Type B pancreatic cell (in vitro differentiated cells): ENCODE data around the gene SMIM5. TPM values are rescaled to one million over a fixed set of nuclear protein-coding genes. Genes with fewer than 3 reads are reported as not detected.

ENCODE experiments used
- DNase-seq: peaks from one replicate; pipeline ENCODE4 v3.0.0; 2021; ENCODE audit warnings: mixed read lengths; ENCODE audit not compliant: unreplicated experiment; ENCODE audit errors: extremely low spot score
- H3K27ac Mint-ChIP-seq: 2 replicates; pipeline ENCODE4 v1.8.0; 2021; ENCODE audit warnings: mild to moderate bottlenecking, mixed read lengths
- H3K27me3 Mint-ChIP-seq: 2 replicates; pipeline ENCODE4 v1.8.0; 2021; ENCODE audit warnings: mixed read lengths
- H3K36me3 Mint-ChIP-seq: 2 replicates; pipeline ENCODE4 v1.8.0; 2021; ENCODE audit warnings: mixed read lengths
- H3K4me1 Mint-ChIP-seq: one replicate; pipeline ENCODE4 v1.8.0; 2021; ENCODE audit warnings: mixed read lengths; ENCODE audit not compliant: unreplicated experiment
- H3K4me3 Mint-ChIP-seq: 2 replicates; pipeline ENCODE4 v1.8.0; 2021; ENCODE audit warnings: mild to moderate bottlenecking, mixed read lengths
- H3K9me3 Mint-ChIP-seq: 2 replicates; pipeline ENCODE4 v1.8.0; 2021; ENCODE audit warnings: mixed read lengths
- CTCF ChIP-seq: fragments of 200-600 bp; sonication (generic); conservative IDR thresholded peaks from 2 replicates; pipeline ENCODE4 v1.5.0; 2021; ENCODE audit warnings: antibody characterized with exemption, mild to moderate bottlenecking
- total RNA-seq: library from RNA; stranded (reverse); gene quantifications from 2 replicates; pipeline ENCODE4 v1.2.1, GENCODE V29; 2021; ENCODE audit warnings: low replicate concordance

The SMIM5 gene
- total RNA-seq, 1 donor from 2014 or later: 9.3 TPM

GRCh38 chr17:75658237-75658636 lies 25.0 kb downstream of the SMIM5 start:
- no peak for DNase-seq
- TF ChIP-seq CTCF: no peak
- H3K27ac Mint-ChIP-seq: no peak overlapping the region
- H3K36me3 Mint-ChIP-seq: peaks cover 6% of the 10 kb centered on the region
- H3K4me1 Mint-ChIP-seq: peaks cover under 1% of the 10 kb centered on the region
- no peaks in the 10 kb centered on the region for H3K27me3 Mint-ChIP-seq
- H3K9me3 Mint-ChIP-seq: no peaks in the 10 kb centered on the region
- H3K4me3 Mint-ChIP-seq: no peak overlapping the region

GRCh38 chr17:75661531-75661930 lies 28.3 kb downstream of the SMIM5 start:
- no peak overlapping the region for H3K4me3 Mint-ChIP-seq
- H3K36me3 Mint-ChIP-seq: peaks cover 6% of the 10 kb centered on the region
- H3K4me1 Mint-ChIP-seq: peaks cover 6% of the 10 kb centered on the region
- no peak for DNase-seq
- H3K9me3 Mint-ChIP-seq: no peaks in the 10 kb centered on the region
- TF ChIP-seq CTCF: peak; percentile 32
- no peaks in the 10 kb centered on the region for H3K27me3 Mint-ChIP-seq
- H3K27ac Mint-ChIP-seq: no peak overlapping the region

- DNase-seq: no peak
- H3K36me3 Mint-ChIP-seq: no peaks in the 10 kb centered on the region
These were observed 29.3 kb downstream of the SMIM5 start for GRCh38 chr17:75662511-75662910.

GRCh38 chr17:75664099-75664549 lies 30.9 kb downstream of the SMIM5 start:
- Mint-ChIP-seq H3K36me3 (peaks cover 5% of the 10 kb centered on the region), H3K9me3 (no peaks in the 10 kb centered on the region), H3K4me3 (no peak overlapping the region), H3K27ac (no peak overlapping the region), H3K27me3 (no peaks in the 10 kb centered on the region), H3K4me1 (peaks cover 12% of the 10 kb centered on the region)
- no peak for TF ChIP-seq CTCF
- DNase-seq: no peak

More at GRCh38 chr17:75662511-75662910, 29.3 kb downstream of the SMIM5 start:
- Mint-ChIP-seq H3K27ac (no peak overlapping the region), H3K4me1 (peaks cover 6% of the 10 kb centered on the region), H3K27me3 (no peaks in the 10 kb centered on the region), H3K4me3 (no peak overlapping the region), H3K9me3 (no peaks in the 10 kb centered on the region)
- TF ChIP-seq CTCF: no peak

- Mint-ChIP-seq H3K4me1 (peaks cover 12% of the 10 kb centered on the region), H3K9me3 (no peaks in the 10 kb centered on the region), H3K4me3 (no peak overlapping the region), H3K27me3 (no peaks in the 10 kb centered on the region), H3K36me3 (peaks cover 11% of the 10 kb centered on the region), H3K27ac (peak overlapping the region; percentile 53)
- TF ChIP-seq CTCF: no peak
- no peak for DNase-seq
These were observed 32.7 kb downstream of the SMIM5 start for GRCh38 chr17:75665981-75666380.
